ENCODE data around the gene PCDHGA9.

- no peak for TF ChIP-seq EZH2 (IDR thresholded peaks at IDR 0.05; ENCODE audit: insufficient read depth, poor library complexity, severe bottlenecking)
- TF ChIP-seq EZH2phosphoT487 (IDR thresholded peaks at IDR 0.05; ENCODE audit: insufficient read depth, low read depth), result no peak
These were observed 2.9 kb upstream of the PCDHGA9 start for GRCh38 chr5:141399555-141400258.

Data from GM23248 (cell line).